Medulla oblongata (tissue), 1 donor: ENCODE results near the gene SLC46A3.
"Not testable (repeated sequence)": the region's sequence is repeated elsewhere in the genome, so short reads cannot be mapped to it uniquely, and the experiment has no call there.

ENCODE experiments used
- DNase-seq: peaks from one replicate; pipeline ENCODE4 v3.0.0-alpha.2; 2015; ENCODE audit errors: extremely low spot score

SLC46A3 gene

DNA sequence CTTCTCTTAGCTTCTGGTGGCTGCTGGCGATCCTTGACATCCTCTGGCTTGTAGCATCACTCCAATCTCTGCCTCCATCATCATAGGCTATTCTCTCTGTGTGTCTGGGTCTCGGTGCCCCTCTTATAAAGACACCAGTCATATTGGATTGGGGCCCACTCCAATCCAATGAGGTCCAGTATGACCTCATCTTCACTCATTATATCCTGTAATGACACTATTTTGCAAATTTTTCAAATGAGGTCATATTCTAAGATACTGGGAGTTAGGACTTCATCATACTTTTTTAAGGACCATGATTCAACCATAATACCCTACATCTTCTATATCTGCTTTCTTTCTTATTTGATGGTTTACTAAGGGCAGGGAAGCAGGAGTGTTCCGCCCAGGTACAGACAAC, 12.0 kb upstream of the SLC46A3 start:
- no peak for DNase-seq

- DNase-seq, result no peak
These were observed 10.8 kb upstream of the SLC46A3 start for GRCh38 chr13:28729541-28729940.

DNA sequence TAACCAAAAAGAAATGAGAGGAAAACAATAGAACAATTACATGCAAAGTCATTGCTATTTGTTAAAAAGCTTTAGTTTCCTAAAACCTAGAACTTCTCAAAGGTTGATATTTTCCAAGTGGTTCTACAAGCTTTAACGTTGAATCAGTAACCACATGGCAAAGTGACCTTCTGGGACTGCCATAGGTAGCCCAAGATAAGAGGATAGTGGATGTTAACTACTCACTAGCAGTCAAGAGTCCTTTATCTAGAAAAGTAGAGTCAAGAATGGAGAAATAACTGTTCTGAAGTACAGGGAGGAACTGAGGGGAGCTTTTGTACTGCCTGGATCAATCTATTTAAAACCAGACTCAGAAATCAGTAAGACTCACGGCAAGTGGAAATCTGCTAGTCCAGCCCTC, 9.9 kb upstream of the SLC46A3 start:
- no peak for DNase-seq

DNA sequence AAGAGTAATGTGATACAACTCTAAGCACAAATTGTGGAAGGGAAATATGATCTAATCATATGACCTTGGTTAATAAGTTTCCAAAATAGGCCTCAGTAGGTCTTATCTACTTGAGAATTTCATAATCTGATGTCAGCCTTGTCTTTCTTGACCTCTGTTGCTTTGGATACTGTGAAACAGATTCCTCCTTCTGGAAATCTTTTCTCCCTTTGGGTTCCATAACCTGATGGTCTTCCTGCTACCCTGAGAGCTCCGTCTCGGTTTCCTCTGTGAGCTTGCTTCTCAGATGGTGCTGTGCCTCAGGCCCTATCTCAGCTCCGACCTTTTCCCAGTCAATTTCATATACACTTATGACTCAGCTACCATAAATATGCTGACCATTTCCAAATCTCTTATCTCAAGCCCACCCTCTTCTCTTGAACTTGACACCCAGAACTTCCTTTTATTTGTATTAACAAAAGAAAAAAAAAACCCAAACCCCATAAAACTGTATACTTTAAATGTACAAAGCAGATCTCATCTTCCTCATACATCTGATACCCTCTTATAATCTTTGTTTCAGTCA, 6.4 kb upstream of the SLC46A3 start:
- DNase-seq, result no peak

DNA sequence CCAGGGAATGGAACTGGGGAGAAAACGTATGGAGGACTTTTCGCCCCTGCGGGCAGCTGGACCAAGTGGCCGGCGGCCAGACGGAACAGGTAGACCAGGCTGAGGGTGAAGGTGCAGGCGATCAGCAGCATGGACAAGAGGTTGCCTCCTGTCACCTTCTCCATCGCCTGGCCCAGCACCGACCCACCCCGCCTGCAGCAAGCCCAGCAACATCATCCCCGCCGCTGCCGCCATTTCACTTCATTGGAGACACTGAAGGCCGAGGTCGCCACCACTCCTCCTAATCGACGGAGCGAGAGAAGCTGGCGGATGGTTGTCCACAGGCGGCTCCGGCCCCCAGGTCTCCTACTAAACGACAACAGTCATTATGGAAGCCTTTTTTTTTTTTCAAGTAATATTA, 5.0 kb upstream of the SLC46A3 start:
- no peak for DNase-seq

DNA sequence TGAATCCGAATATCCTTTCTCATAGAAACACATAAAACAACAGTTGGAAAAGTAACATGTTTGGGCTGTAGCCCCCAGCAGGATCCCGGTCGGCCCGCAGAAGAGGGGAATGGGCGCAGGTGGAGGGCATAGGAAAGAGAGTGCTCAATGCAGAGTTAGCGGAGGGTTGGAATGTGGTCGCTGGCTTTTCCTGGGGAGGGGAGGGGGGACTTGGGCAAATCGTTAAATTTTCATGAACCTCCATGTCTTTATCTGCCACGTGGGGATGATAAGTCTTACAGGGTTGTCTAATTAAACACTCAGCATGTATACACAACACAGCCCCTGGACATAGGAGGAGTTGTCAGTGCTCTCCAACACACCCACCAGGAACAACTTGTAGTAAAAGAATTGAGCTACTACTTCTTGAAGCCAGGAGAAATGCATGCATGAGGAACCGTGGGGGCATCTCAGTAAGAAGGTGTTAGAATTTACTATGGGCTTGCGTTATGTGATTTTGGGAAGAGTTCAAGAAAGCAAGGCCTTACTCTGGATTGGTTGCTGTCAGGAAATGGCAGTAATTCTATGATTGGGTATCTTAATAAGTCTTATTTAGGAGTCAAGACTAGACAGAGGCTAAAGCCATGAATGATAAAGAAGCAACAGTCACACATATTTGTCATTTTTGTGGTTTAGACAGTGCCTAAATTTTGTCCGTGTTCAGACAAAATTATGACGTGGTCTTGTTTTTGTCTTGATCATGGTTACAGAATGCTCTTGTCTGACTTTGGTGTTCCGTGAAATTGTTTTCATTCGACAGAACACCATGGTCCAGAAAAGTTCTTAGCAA, 671 bp upstream of the SLC46A3 start:
- no peak for DNase-seq

GRCh38 chr13:28718196-28718542, 601 bp downstream of the SLC46A3 start:
- DNase-seq, result peak; percentile 53

DNA sequence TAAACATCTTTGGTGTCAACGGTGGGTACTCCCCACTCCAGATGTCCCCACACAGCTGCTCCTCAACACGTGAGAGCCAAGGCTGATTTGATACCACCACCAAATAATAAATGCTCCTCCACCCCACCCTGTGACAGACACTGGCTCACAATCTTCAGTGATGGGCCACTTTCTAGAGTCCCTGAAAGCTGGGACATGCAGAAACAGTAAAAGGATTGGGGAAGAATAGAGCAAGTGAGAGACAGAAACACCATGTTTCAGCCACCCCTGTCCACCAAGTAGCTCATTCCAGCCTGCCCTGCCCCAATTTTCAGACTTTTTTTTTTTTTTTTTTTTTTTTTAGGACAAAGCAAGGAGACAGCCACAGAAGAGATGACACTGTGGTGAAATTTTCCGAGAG, 1.6 kb downstream of the SLC46A3 start:
- DNase-seq, result peak; percentile 14

DNA sequence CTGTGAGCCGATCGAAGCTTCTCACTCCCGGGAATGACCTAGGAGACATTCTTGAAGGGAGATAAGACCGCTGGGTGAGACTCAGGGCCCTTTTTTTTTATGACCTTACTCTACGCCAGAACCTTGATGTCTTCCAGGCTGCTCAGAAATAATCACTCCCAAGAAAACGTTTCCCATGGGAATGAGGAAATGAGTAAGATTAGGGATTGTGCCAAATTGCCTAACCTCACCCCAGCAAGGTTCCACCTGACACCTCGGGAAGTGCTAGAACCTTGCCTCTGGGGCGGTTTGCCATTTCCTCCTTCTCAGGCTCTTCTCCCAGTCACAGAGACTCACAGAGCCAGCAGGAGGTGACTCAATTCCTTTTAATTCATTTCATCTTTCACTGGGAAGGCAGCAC, 2.3 kb downstream of the SLC46A3 start:
- DNase-seq, result peak; percentile 13

GRCh38 chr13:28714651-28715050, 4.1 kb downstream of the SLC46A3 start:
- DNase-seq, result no peak

DNA sequence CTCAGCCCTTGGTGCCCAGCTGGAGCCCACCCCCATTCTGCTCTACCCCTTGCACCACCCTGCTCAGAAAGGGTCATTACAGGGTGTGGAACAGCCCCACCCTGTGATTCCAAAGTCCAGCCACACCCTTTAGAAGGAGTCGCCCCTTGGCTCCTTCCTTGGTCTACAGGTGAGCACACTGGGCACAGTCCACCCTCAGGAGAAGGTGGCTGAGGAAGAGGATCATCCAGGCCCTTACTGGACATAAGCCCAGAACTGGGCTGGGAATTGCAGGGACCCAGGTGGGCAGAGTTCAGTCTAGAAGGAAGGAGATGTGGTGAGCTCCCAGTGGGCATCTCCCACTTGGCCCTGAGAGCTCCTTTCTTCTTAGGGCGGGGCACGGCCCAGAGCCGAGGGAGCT, 8.6 kb downstream of the SLC46A3 start:
- no peak for DNase-seq

GRCh38 chr13:28707629-28708427, 10.9 kb downstream of the SLC46A3 start:
- peak; percentile 68 for DNase-seq

DNA sequence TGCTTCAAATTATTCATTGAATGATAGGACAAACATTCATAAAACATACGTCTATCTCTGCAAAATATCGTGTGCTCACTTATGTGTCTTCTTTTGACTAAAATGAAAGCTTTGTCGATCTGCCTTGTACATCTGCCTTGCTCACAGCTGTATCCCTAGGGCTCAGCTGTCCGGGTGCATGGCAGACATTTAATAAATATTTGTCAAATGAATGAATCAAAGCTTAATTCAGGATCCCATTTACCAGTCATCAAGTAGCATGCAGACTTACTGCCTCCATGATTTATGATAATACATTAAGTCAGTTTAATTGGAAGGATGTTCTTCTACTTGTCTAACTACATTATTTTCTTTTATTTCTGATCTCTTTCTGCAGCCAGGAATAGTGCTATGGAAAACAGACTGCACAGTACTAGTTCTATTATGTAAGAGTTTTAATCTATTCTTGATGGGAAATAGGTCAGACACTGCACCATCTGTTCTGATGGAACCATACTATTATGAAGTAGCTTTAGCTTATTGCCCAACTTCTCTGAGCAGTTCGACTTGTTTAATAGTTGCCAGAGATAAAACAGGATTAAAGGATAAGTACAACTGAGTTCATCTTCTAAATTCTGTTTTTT, 13.2 kb downstream of the SLC46A3 start:
- DNase-seq, result peak; percentile 7

DNA sequence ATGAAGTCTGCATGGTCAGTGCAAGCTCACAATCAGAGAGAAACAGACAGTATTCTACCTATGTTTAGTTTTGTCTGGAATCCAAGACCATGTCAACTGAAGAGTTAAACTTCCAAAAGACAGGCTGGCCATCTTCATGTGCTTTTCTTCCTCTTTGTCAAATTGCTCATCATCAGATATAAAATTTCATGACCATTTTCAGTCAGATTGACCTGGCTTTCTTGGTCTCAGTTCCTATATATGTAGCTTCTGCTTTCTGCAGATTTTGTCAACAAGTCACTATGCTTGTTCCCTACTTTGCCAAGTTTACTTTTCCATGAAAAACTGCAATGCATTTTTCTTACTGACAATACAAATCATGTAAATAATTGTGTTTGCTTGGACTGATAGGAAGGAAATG, 13.9 kb downstream of the SLC46A3 start:
- peak; percentile 15 for DNase-seq

DNA sequence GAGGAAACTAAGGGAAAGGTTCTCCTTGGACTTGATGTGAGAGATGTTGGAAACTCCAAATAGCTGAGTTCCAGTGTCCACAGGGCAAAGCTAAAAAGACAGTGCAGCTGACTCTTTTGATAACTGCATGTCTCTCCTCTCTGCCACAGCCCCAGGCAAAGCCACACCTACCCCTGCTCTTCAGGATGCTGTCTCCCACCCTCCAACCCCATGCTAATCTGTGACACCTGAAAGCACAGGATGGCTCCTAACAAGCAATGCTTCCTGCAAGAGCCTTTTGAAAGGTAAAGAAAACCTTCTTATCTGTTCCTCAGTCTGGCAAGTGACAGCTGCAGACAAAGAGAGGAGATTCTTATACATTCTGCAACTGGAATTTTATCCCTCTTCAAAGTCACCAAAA, 14.5 kb downstream of the SLC46A3 start:
- no peak for DNase-seq

GRCh38 chr13:28699246-28699645, 19.5 kb downstream of the SLC46A3 start:
- no peak for DNase-seq

DNA sequence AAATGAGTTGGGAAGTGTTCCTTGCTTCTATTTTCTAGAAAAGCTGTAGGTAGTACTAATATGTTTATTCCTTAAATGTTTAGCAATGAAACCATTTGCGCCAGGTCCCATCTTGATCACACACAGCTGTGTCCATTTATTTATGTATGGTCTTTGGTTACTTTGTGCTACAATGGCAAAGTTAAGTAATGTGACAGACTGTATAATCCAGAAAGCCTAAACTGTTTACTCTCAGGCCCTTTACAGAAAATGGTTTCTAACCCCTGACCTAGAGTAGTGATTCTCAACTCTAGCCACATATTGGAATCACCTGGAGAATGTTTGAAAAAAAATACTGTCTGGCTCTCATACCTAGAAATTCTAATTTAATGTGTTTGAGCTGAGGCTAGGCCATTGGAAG, 21.3 kb downstream of the SLC46A3 start:
- DNase-seq, result no peak

GRCh38 chr13:28693605-28694491, 24.9 kb downstream of the SLC46A3 start:
- not testable (repeated sequence) for DNase-seq

GRCh38 chr13:28685892-28686291, 32.9 kb downstream of the SLC46A3 start:
- DNase-seq, result no peak

GRCh38 chr13:28685114-28685513, 33.7 kb downstream of the SLC46A3 start:
- DNase-seq, result no peak

DNA sequence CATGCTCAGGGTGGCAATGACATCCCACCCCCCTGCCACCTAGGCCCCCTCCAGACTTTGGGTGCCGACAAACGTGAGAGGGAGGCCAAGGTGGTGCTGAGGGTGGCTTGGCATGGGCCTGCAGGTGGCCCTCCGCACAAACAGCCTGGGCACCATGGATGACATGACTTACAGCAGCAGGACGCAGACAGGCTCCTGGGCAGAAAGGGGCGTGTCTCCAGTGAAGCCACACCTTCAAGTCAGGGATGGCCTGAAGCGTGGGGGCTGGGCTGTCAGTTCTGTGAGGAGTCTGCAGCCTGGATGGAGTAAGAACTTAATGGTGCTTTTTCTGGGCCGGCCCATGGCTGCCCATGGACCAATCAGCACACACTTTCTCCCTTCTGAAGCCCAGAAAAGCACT, 34.5 kb downstream of the SLC46A3 start:
- no peak for DNase-seq
